Measurements from ENCODE around the gene PTDSS2. TPM values are rescaled to one million over a fixed set of nuclear protein-coding genes. Genes with fewer than 3 reads are reported as not detected.

The PTDSS2 gene
- total and polyA plus RNA-seq, 11 donors, result 20.3 to 43.0 (median 25.7) TPM

- no peak overlapping the region for H3K4me3 ChIP-seq
- intact Hi-C loops (cut with DNase I), result no loop called here
- WGBS, 4 donors, result 89 to 94% (median 91%) methylated on average over 8 of the region's 8 CpGs
Measured at GRCh38 chr11:539971-540481, 89.9 kb downstream of the PTDSS2 start.

More at GRCh38 chr11:539971-540481, 89.9 kb downstream of the PTDSS2 start:
- peaks cover 3 to 19% (median 9%) of the 10 kb centered on the region in 9 donors for H3K27me3 ChIP-seq
- H3K4me1 ChIP-seq, result peaks cover 6 to 23% (median 19%) of the 10 kb centered on the region in 12 donors
- H3K36me3 ChIP-seq, result no peaks in the 10 kb centered on the region
- TF ChIP-seq POLR2A (IDR thresholded peaks at IDR 0.05), result no peak
- TF ChIP-seq, protein P1, sequence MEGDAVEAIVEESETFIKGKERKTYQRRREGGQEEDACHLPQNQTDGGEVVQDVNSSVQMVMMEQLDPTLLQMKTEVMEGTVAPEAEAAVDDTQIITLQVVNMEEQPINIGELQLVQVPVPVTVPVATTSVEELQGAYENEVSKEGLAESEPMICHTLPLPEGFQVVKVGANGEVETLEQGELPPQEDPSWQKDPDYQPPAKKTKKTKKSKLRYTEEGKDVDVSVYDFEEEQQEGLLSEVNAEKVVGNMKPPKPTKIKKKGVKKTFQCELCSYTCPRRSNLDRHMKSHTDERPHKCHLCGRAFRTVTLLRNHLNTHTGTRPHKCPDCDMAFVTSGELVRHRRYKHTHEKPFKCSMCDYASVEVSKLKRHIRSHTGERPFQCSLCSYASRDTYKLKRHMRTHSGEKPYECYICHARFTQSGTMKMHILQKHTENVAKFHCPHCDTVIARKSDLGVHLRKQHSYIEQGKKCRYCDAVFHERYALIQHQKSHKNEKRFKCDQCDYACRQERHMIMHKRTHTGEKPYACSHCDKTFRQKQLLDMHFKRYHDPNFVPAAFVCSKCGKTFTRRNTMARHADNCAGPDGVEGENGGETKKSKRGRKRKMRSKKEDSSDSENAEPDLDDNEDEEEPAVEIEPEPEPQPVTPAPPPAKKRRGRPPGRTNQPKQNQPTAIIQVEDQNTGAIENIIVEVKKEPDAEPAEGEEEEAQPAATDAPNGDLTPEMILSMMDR (IDR thresholded peaks at IDR 0.05), result no peak
- ATAC-seq, result no peak
- H3K9me3 ChIP-seq, result no peaks in the 10 kb centered on the region
- H3K27ac ChIP-seq, result no peak overlapping the region
- peak in 2 of 5 donors; percentile 28 to 42 for DNase-seq

Other genes with a start within 250 kb of the PTDSS2 start
- gene BET1L, start 242.9 kb upstream of the PTDSS2 start, total RNA-seq, result 10 to 100 TPM; 16.4 to 32.2 (median 20.9) TPM
- gene BET1L, start 242.9 kb upstream of the PTDSS2 start, polyA plus RNA-seq, result 10 to 100 TPM; 12.9 to 28.0 TPM
- gene RIC8A, start 242.6 kb upstream of the PTDSS2 start, total RNA-seq, result 10 to 100 TPM; 48.7 to 94.1 (median 74.3) TPM
- 10 to 100 TPM; 32.7 to 99.5 TPM for gene RIC8A, start 242.6 kb upstream of the PTDSS2 start, polyA plus RNA-seq
- 10 to 100 TPM; 21.6 to 46.5 (median 27.8) TPM for gene SIRT3, start 213.9 kb upstream of the PTDSS2 start, total RNA-seq
- 10 to 100 TPM; 21.2 to 23.6 TPM for gene SIRT3, start 213.9 kb upstream of the PTDSS2 start, polyA plus RNA-seq
- gene PSMD13, start 213.3 kb upstream of the PTDSS2 start, total RNA-seq, result 100 to 1,000 TPM in 2 of 9 donors, 10 to 100 TPM in 7; 75.1 to 110 (median 87.5) TPM
- gene PSMD13, start 213.3 kb upstream of the PTDSS2 start, polyA plus RNA-seq, result 100 to 1,000 TPM; 119 to 140 TPM
- under 1 TPM in 4 of 9 donors, not detected in 5; 0.09 to 0.20 (median 0.16) TPM for gene NLRP6, start 171.9 kb upstream of the PTDSS2 start, total RNA-seq
- gene NLRP6, start 171.9 kb upstream of the PTDSS2 start, polyA plus RNA-seq, result under 1 TPM in 1 of 2 donors, not detected in 1; 0.14 TPM
- 10 to 100 TPM in 2 of 9 donors, 1 to 10 TPM in 7; 4.5 to 11.1 (median 6.2) TPM for gene PGGHG, start 161.2 kb upstream of the PTDSS2 start, total RNA-seq
- gene PGGHG, start 161.2 kb upstream of the PTDSS2 start, polyA plus RNA-seq, result 10 to 100 TPM in 1 of 2 donors, 1 to 10 TPM in 1; 9.4 to 15.7 TPM
- gene IFITM5, start 150.8 kb upstream of the PTDSS2 start, total RNA-seq, result not detected
- gene IFITM5, start 150.8 kb upstream of the PTDSS2 start, polyA plus RNA-seq, result not detected
- gene IFITM2, start 142.5 kb upstream of the PTDSS2 start, total RNA-seq, result 100 to 1,000 TPM; 116 to 412 (median 149) TPM
- gene IFITM2, start 142.5 kb upstream of the PTDSS2 start, polyA plus RNA-seq, result 100 to 1,000 TPM; 270 to 501 TPM
- 100 to 1,000 TPM in 6 of 9 donors, 10 to 100 TPM in 3; 61.3 to 277 (median 127) TPM for gene IFITM1, start 136.2 kb upstream of the PTDSS2 start, total RNA-seq
- gene IFITM1, start 136.2 kb upstream of the PTDSS2 start, polyA plus RNA-seq, result 100 to 1,000 TPM; 158 to 278 TPM
- gene IFITM3, start 129.4 kb upstream of the PTDSS2 start, total RNA-seq, result 100 to 1,000 TPM; 144 to 781 (median 214) TPM
- 100 to 1,000 TPM; 501 to 873 TPM for gene IFITM3, start 129.4 kb upstream of the PTDSS2 start, polyA plus RNA-seq
- 1 to 10 TPM in 2 of 9 donors, under 1 TPM in 5, not detected in 2; 0.28 to 1.9 (median 0.67) TPM for gene B4GALNT4, start 80.8 kb upstream of the PTDSS2 start, total RNA-seq
- gene B4GALNT4, start 80.8 kb upstream of the PTDSS2 start, polyA plus RNA-seq, result under 1 TPM; 0.68 to 0.91 TPM
- gene PKP3, start 56.1 kb upstream of the PTDSS2 start, total RNA-seq, result 1 to 10 TPM in 5 of 9 donors, under 1 TPM in 4; 0.15 to 2.0 (median 1.0) TPM
- gene PKP3, start 56.1 kb upstream of the PTDSS2 start, polyA plus RNA-seq, result under 1 TPM; 0.17 to 0.34 TPM
- 10 to 100 TPM; 22.6 to 65.6 (median 30.4) TPM for gene SIGIRR, start 35.3 kb upstream of the PTDSS2 start, total RNA-seq
- gene SIGIRR, start 35.3 kb upstream of the PTDSS2 start, polyA plus RNA-seq, result 100 to 1,000 TPM in 1 of 2 donors, 10 to 100 TPM in 1; 41.2 to 105 TPM
- gene ANO9, start 8.3 kb upstream of the PTDSS2 start, total RNA-seq, result 1 to 10 TPM in 2 of 9 donors, under 1 TPM in 1, not detected in 6; 0.21 to 3.1 (median 2.7) TPM
- gene ANO9, start 8.3 kb upstream of the PTDSS2 start, polyA plus RNA-seq, result under 1 TPM; 0.07 to 0.19 TPM
- 100 to 1,000 TPM; 132 to 247 (median 158) TPM for gene RNH1, start 57.0 kb downstream of the PTDSS2 start, total RNA-seq
- gene RNH1, start 57.0 kb downstream of the PTDSS2 start, polyA plus RNA-seq, result 100 to 1,000 TPM in 1 of 2 donors, 10 to 100 TPM in 1; 58.2 to 207 TPM
- gene HRAS, start 85.3 kb downstream of the PTDSS2 start, total RNA-seq, result 10 to 100 TPM; 44.0 to 65.4 (median 55.6) TPM
- gene HRAS, start 85.3 kb downstream of the PTDSS2 start, polyA plus RNA-seq, result 10 to 100 TPM; 83.3 to 99.3 TPM
- under 1 TPM in 7 of 9 donors, not detected in 2; 0.07 to 0.35 (median 0.20) TPM for gene LRRC56, start 87.2 kb downstream of the PTDSS2 start, total RNA-seq
- under 1 TPM; 0.19 to 0.30 TPM for gene LRRC56, start 87.2 kb downstream of the PTDSS2 start, polyA plus RNA-seq
- 1 to 10 TPM in 2 of 9 donors, under 1 TPM in 5, not detected in 2; 0.10 to 1.6 (median 0.36) TPM for gene LMNTD2, start 110.5 kb downstream of the PTDSS2 start, total RNA-seq
- gene LMNTD2, start 110.5 kb downstream of the PTDSS2 start, polyA plus RNA-seq, result under 1 TPM; 0.32 to 0.53 TPM
- 10 to 100 TPM in 1 of 9 donors, 1 to 10 TPM in 8; 1.1 to 15.5 (median 3.3) TPM for gene RASSF7, start 110.7 kb downstream of the PTDSS2 start, total RNA-seq
- gene RASSF7, start 110.7 kb downstream of the PTDSS2 start, polyA plus RNA-seq, result 10 to 100 TPM in 1 of 2 donors, 1 to 10 TPM in 1; 5.7 to 12.5 TPM
- gene PHRF1, start 126.2 kb downstream of the PTDSS2 start, total RNA-seq, result 10 to 100 TPM; 11.6 to 21.3 (median 18.3) TPM
- 10 to 100 TPM; 16.1 to 18.1 TPM for gene PHRF1, start 126.2 kb downstream of the PTDSS2 start, polyA plus RNA-seq
- 10 to 100 TPM in 7 of 9 donors, 1 to 10 TPM in 2; 5.5 to 30.6 (median 14.9) TPM for gene IRF7, start 165.7 kb downstream of the PTDSS2 start, total RNA-seq
- 10 to 100 TPM in 1 of 2 donors, 1 to 10 TPM in 1; 9.5 to 21.1 TPM for gene IRF7, start 165.7 kb downstream of the PTDSS2 start, polyA plus RNA-seq
- not detected for gene CDHR5, start 174.7 kb downstream of the PTDSS2 start, total RNA-seq
- gene CDHR5, start 174.7 kb downstream of the PTDSS2 start, polyA plus RNA-seq, result under 1 TPM in 1 of 2 donors, not detected in 1; 0.07 TPM
- gene SCT, start 176.9 kb downstream of the PTDSS2 start, total RNA-seq, result under 1 TPM in 1 of 9 donors, not detected in 8; 0.81 TPM
- not detected for gene SCT, start 176.9 kb downstream of the PTDSS2 start, polyA plus RNA-seq
- gene DRD4, start 187.0 kb downstream of the PTDSS2 start, total RNA-seq, result 1 to 10 TPM in 1 of 9 donors, under 1 TPM in 5, not detected in 3; 0.20 to 1.0 (median 0.48) TPM
- gene DRD4, start 187.0 kb downstream of the PTDSS2 start, polyA plus RNA-seq, result under 1 TPM in 1 of 2 donors, not detected in 1; 0.07 TPM
- 10 to 100 TPM; 11.8 to 25.6 (median 15.1) TPM for gene DEAF1, start 244.9 kb downstream of the PTDSS2 start, total RNA-seq
- gene DEAF1, start 244.9 kb downstream of the PTDSS2 start, polyA plus RNA-seq, result 10 to 100 TPM; 14.3 to 17.8 TPM
- gene TMEM80, start 245.5 kb downstream of the PTDSS2 start, total RNA-seq, result 10 to 100 TPM in 7 of 9 donors, 1 to 10 TPM in 2; 8.9 to 18.2 (median 15.0) TPM
- gene TMEM80, start 245.5 kb downstream of the PTDSS2 start, polyA plus RNA-seq, result 10 to 100 TPM in 1 of 2 donors, 1 to 10 TPM in 1; 8.0 to 14.9 TPM

Data from heart left ventricle (tissue), 16 donors.